ENCODE results near the gene HOXA7.

The HOXA7 gene

DNA sequence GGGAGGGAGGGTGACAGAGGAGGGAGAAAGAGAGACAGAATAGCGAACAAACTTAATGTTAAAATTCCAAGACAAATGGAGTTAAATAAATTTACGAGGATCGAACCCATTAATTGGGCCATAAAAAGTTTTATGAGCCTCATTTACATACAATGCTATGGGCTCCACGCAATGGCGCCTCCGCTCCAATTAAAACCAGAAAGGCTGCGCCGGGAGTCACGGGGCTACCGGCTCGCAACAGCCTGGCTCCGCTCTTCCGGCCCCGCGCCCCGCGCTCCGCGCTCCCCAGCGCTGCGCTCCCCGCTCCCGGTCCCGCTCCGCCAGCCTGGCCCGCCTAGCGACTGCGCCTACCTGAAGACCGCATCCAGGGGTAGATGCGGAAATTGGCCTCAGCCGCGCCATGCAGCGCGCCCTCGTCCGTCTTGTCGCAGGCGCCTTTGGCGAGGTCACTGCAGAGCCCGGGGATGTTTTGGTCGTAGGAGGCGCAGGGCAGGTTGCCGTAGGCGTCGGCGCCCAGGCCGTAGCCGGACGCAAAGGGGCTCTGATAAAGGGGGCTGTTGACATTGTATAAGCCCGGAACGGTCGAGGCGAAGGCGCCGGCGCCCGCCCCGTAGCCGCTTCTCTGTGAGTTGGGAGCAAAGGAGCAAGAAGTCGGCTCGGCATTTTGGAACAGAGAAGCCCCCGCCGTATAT is 513 bp downstream of the HOXA7 start (continued):
- TF ChIP-seq, protein P1, sequence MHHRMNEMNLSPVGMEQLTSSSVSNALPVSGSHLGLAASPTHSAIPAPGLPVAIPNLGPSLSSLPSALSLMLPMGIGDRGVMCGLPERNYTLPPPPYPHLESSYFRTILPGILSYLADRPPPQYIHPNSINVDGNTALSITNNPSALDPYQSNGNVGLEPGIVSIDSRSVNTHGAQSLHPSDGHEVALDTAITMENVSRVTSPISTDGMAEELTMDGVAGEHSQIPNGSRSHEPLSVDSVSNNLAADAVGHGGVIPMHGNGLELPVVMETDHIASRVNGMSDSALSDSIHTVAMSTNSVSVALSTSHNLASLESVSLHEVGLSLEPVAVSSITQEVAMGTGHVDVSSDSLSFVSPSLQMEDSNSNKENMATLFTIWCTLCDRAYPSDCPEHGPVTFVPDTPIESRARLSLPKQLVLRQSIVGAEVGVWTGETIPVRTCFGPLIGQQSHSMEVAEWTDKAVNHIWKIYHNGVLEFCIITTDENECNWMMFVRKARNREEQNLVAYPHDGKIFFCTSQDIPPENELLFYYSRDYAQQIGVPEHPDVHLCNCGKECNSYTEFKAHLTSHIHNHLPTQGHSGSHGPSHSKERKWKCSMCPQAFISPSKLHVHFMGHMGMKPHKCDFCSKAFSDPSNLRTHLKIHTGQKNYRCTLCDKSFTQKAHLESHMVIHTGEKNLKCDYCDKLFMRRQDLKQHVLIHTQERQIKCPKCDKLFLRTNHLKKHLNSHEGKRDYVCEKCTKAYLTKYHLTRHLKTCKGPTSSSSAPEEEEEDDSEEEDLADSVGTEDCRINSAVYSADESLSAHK (tag by site-specific recombination; IDR thresholded peaks at IDR 0.05), result peak; percentile 53; the same call in 1 of the 2 replicates
- TF ChIP-seq, protein P2, sequence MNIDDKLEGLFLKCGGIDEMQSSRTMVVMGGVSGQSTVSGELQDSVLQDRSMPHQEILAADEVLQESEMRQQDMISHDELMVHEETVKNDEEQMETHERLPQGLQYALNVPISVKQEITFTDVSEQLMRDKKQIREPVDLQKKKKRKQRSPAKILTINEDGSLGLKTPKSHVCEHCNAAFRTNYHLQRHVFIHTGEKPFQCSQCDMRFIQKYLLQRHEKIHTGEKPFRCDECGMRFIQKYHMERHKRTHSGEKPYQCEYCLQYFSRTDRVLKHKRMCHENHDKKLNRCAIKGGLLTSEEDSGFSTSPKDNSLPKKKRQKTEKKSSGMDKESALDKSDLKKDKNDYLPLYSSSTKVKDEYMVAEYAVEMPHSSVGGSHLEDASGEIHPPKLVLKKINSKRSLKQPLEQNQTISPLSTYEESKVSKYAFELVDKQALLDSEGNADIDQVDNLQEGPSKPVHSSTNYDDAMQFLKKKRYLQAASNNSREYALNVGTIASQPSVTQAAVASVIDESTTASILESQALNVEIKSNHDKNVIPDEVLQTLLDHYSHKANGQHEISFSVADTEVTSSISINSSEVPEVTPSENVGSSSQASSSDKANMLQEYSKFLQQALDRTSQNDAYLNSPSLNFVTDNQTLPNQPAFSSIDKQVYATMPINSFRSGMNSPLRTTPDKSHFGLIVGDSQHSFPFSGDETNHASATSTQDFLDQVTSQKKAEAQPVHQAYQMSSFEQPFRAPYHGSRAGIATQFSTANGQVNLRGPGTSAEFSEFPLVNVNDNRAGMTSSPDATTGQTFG (tag by site-specific recombination; IDR thresholded peaks at IDR 0.05; ENCODE audit: borderline replicate concordance), result no peak
- TF ChIP-seq ZNF560 (tag by site-specific recombination; IDR thresholded peaks at IDR 0.05; ENCODE audit: borderline replicate concordance) (no peak), ZNF16 (tag by site-specific recombination; IDR thresholded peaks at IDR 0.05; ENCODE audit: low read depth) (no peak), ZNF266 (tag by site-specific recombination; IDR thresholded peaks at IDR 0.05; ENCODE audit: low read depth) (no peak), ZSCAN16 (tag by site-specific recombination; IDR thresholded peaks at IDR 0.05) (no peak), KLF16 (tag by site-specific recombination; IDR thresholded peaks at IDR 0.05) (no peak), ZNF138 (tag by site-specific recombination; IDR thresholded peaks at IDR 0.05; ENCODE audit: borderline replicate concordance) (no peak), KLF7 (tag by site-specific recombination; IDR thresholded peaks at IDR 0.05; ENCODE audit: borderline replicate concordance) (no peak), HOXA7 (CRISPR knock-in tag; IDR thresholded peaks at IDR 0.05; ENCODE audit: borderline replicate concordance) (no peak), MZF1 (tag by site-specific recombination; IDR thresholded peaks at IDR 0.05; ENCODE audit: borderline replicate concordance) (no peak), OSR2 (tag by site-specific recombination; IDR thresholded peaks at IDR 0.05) (peak; percentile 76), SP2 (tag by site-specific recombination; IDR thresholded peaks at IDR 0.05) (no peak), ZNF521 (tag by site-specific recombination; IDR thresholded peaks at IDR 0.05) (no peak)
- TF ChIP-seq, protein P3, sequence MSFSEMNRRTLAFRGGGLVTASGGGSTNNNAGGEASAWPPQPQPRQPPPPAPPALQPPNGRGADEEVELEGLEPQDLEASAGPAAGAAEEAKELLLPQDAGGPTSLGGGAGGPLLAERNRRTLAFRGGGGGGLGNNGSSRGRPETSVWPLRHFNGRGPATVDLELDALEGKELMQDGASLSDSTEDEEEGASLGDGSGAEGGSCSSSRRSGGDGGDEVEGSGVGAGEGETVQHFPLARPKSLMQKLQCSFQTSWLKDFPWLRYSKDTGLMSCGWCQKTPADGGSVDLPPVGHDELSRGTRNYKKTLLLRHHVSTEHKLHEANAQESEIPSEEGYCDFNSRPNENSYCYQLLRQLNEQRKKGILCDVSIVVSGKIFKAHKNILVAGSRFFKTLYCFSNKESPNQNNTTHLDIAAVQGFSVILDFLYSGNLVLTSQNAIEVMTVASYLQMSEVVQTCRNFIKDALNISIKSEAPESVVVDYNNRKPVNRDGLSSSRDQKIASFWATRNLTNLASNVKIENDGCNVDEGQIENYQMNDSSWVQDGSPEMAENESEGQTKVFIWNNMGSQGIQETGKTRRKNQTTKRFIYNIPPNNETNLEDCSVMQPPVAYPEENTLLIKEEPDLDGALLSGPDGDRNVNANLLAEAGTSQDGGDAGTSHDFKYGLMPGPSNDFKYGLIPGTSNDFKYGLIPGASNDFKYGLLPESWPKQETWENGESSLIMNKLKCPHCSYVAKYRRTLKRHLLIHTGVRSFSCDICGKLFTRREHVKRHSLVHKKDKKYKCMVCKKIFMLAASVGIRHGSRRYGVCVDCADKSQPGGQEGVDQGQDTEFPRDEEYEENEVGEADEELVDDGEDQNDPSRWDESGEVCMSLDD (tag by site-specific recombination; IDR thresholded peaks at IDR 0.05), result no peak
- TF ChIP-seq, protein P4, sequence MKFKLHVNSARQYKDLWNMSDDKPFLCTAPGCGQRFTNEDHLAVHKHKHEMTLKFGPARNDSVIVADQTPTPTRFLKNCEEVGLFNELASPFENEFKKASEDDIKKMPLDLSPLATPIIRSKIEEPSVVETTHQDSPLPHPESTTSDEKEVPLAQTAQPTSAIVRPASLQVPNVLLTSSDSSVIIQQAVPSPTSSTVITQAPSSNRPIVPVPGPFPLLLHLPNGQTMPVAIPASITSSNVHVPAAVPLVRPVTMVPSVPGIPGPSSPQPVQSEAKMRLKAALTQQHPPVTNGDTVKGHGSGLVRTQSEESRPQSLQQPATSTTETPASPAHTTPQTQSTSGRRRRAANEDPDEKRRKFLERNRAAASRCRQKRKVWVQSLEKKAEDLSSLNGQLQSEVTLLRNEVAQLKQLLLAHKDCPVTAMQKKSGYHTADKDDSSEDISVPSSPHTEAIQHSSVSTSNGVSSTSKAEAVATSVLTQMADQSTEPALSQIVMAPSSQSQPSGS (tag by site-specific recombination; IDR thresholded peaks at IDR 0.05; ENCODE audit: low read depth), result no peak
- TF ChIP-seq, protein P5, sequence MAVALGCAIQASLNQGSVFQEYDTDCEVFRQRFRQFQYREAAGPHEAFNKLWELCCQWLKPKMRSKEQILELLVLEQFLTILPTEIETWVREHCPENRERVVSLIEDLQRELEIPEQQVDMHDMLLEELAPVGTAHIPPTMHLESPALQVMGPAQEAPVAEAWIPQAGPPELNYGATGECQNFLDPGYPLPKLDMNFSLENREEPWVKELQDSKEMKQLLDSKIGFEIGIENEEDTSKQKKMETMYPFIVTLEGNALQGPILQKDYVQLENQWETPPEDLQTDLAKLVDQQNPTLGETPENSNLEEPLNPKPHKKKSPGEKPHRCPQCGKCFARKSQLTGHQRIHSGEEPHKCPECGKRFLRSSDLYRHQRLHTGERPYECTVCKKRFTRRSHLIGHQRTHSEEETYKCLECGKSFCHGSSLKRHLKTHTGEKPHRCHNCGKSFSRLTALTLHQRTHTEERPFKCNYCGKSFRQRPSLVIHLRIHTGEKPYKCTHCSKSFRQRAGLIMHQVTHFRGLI (tag by site-specific recombination; IDR thresholded peaks at IDR 0.05), result no peak
- TF ChIP-seq, protein P6, sequence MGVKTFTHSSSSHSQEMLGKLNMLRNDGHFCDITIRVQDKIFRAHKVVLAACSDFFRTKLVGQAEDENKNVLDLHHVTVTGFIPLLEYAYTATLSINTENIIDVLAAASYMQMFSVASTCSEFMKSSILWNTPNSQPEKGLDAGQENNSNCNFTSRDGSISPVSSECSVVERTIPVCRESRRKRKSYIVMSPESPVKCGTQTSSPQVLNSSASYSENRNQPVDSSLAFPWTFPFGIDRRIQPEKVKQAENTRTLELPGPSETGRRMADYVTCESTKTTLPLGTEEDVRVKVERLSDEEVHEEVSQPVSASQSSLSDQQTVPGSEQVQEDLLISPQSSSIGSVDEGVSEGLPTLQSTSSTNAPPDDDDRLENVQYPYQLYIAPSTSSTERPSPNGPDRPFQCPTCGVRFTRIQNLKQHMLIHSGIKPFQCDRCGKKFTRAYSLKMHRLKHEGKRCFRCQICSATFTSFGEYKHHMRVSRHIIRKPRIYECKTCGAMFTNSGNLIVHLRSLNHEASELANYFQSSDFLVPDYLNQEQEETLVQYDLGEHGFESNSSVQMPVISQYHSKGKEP (tag by site-specific recombination; IDR thresholded peaks at IDR 0.05), result no peak
- TF ChIP-seq, protein P7, sequence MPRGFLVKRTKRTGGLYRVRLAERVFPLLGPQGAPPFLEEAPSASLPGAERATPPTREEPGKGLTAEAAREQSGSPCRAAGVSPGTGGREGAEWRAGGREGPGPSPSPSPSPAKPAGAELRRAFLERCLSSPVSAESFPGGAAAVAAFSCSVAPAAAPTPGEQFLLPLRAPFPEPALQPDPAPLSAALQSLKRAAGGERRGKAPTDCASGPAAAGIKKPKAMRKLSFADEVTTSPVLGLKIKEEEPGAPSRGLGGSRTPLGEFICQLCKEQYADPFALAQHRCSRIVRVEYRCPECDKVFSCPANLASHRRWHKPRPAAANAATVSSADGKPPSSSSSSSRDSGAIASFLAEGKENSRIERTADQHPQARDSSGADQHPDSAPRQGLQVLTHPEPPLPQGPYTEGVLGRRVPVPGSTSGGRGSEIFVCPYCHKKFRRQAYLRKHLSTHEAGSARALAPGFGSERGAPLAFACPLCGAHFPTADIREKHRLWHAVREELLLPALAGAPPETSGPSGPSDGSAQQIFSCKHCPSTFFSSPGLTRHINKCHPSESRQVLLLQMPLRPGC (tag by site-specific recombination; IDR thresholded peaks at IDR 0.05), result no peak
- TF ChIP-seq, protein P8, sequence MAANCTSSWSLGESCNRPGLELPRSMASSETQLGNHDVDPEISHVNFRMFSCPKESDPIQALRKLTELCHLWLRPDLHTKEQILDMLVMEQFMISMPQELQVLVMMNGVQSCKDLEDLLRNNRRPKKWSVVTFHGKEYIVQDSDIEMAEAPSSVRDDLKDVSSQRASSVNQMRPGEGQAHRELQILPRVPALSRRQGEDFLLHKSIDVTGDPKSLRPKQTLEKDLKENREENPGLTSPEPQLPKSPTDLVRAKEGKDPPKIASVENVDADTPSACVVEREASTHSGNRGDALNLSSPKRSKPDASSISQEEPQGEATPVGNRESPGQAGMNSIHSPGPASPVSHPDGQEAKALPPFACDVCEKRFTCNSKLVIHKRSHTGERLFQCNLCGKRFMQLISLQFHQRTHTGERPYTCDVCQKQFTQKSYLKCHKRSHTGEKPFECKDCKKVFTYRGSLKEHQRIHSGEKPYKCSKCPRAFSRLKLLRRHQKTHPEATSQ (tag by site-specific recombination; IDR thresholded peaks at IDR 0.05), result no peak
- TF ChIP-seq, protein P9, sequence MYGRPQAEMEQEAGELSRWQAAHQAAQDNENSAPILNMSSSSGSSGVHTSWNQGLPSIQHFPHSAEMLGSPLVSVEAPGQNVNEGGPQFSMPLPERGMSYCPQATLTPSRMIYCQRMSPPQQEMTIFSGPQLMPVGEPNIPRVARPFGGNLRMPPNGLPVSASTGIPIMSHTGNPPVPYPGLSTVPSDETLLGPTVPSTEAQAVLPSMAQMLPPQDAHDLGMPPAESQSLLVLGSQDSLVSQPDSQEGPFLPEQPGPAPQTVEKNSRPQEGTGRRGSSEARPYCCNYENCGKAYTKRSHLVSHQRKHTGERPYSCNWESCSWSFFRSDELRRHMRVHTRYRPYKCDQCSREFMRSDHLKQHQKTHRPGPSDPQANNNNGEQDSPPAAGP (tag by site-specific recombination; IDR thresholded peaks at IDR 0.05), result no peak
